ENCODE data around the gene KANSL2. TPM values are rescaled to one million over a fixed set of nuclear protein-coding genes. Genes with fewer than 3 reads are reported as not detected.

KANSL2 gene
- total RNA-seq, 4 donors from 2014 or later, result 12.7 to 80.8 (median 39.7) TPM

GRCh38 chr12:48691826-48692487 is 9.9 kb upstream of the KANSL2 start:
- 52 to 56% methylated on average over 2 of the region's 2 CpGs for WGBS, 2 donors (ENCODE audit: low coverage in 1 of 2)
- no peak overlapping the region for H3K4me3 ChIP-seq
- no peaks in the 10 kb centered on the region for H3K9me3 ChIP-seq
- TF ChIP-seq CTCF (IDR thresholded peaks at IDR 0.05) (no peak), POLR2AphosphoS5 (IDR thresholded peaks at IDR 0.05) (no peak), EP300 (IDR thresholded peaks at IDR 0.05; ENCODE audit: low read depth) (no peak), POLR2A (IDR thresholded peaks at IDR 0.05) (no peak)
- H3K4me1 ChIP-seq, result peaks cover 0 to 3% (median 0%) of the 10 kb centered on the region in 4 donors
- in situ Hi-C loops (cut with MboI; ENCODE audit: low pct_ligation_motif_present in 1 of 4, low pct_unique_long_range_greater_than_20kb in 1 of 4, low sequenced_read_pairs in 3 of 4) (no loop called here), intact Hi-C loops (cut with DNase I; ENCODE audit: low total_unique reads) (loop anchor here (5.0 kb wide), 1 partner anchor 1715 kb away; no protein-coding TSS in a partner anchor)
- no peak for DNase-seq
- H3K27ac ChIP-seq, result no peak overlapping the region
- no peaks in the 10 kb centered on the region for H3K27me3 ChIP-seq
- H3K36me3 ChIP-seq, result peaks cover 0 to 52% (median 25%) of the 10 kb centered on the region in 4 donors

- DNase-seq, result no peak
- intact Hi-C loops (cut with DNase I; ENCODE audit: low total_unique reads) (loop anchor here (5.0 kb wide), 1 partner anchor 1716 kb away; no protein-coding TSS in a partner anchor), in situ Hi-C loops (cut with MboI; ENCODE audit: low pct_ligation_motif_present in 1 of 4, low pct_unique_long_range_greater_than_20kb in 1 of 4, low sequenced_read_pairs in 3 of 4) (no loop called here)
Measured at GRCh38 chr12:48690990-48691389, 9.0 kb upstream of the KANSL2 start.

GRCh38 chr12:48690436-48690835 is 8.4 kb upstream of the KANSL2 start:
- no peaks in the 10 kb centered on the region for H3K9me3 ChIP-seq
- in situ Hi-C loops (cut with MboI; ENCODE audit: low pct_ligation_motif_present in 1 of 4, low pct_unique_long_range_greater_than_20kb in 1 of 4, low sequenced_read_pairs in 3 of 4) (no loop called here), intact Hi-C loops (cut with DNase I; ENCODE audit: low total_unique reads) (loop anchor here (5.0 kb wide), 1 partner anchor 1717 kb away; no protein-coding TSS in a partner anchor)
- no peak for TF ChIP-seq POLR2A (IDR thresholded peaks at IDR 0.05)
- TF ChIP-seq EP300 (IDR thresholded peaks at IDR 0.05; ENCODE audit: low read depth), result no peak
- TF ChIP-seq POLR2AphosphoS5 (IDR thresholded peaks at IDR 0.05), result no peak
- TF ChIP-seq CTCF (IDR thresholded peaks at IDR 0.05), result no peak
- H3K27me3 ChIP-seq, result no peaks in the 10 kb centered on the region
- peaks cover 0 to 47% (median 20%) of the 10 kb centered on the region in 4 donors for H3K36me3 ChIP-seq
- no peak overlapping the region for H3K27ac ChIP-seq
- peaks cover 0 to 3% (median 0%) of the 10 kb centered on the region in 4 donors for H3K4me1 ChIP-seq
- H3K4me3 ChIP-seq, result no peak overlapping the region
- whole genome bisulfite sequencing, 2 donors (ENCODE audit: low coverage in 1 of 2), result 65 to 100% methylated on average over 1 to 4 of the region's 4 CpGs
- DNase-seq, result no peak

More at GRCh38 chr12:48690990-48691389, 9.0 kb upstream of the KANSL2 start:
- no peak overlapping the region for H3K27ac ChIP-seq
- H3K36me3 ChIP-seq, result peaks cover 0 to 49% (median 23%) of the 10 kb centered on the region in 4 donors
- TF ChIP-seq POLR2AphosphoS5 (IDR thresholded peaks at IDR 0.05) (no peak), EP300 (IDR thresholded peaks at IDR 0.05; ENCODE audit: low read depth) (no peak), POLR2A (IDR thresholded peaks at IDR 0.05) (no peak), CTCF (IDR thresholded peaks at IDR 0.05) (no peak)
- H3K4me3 ChIP-seq, result no peak overlapping the region
- no peaks in the 10 kb centered on the region for H3K9me3 ChIP-seq
- WGBS, 2 donors (ENCODE audit: low coverage in 1 of 2), result 19 to 62% methylated on average over 4 of the region's 4 CpGs
- no peaks in the 10 kb centered on the region for H3K27me3 ChIP-seq
- peaks cover 0 to 3% (median 0%) of the 10 kb centered on the region in 4 donors for H3K4me1 ChIP-seq

GRCh38 chr12:48688836-48689235 is 6.8 kb upstream of the KANSL2 start:
- H3K27me3 ChIP-seq, result no peaks in the 10 kb centered on the region
- no peak for DNase-seq
- intact Hi-C loops (cut with DNase I; ENCODE audit: low total_unique reads), result no loop called here
- peaks cover 0 to 3% (median 0%) of the 10 kb centered on the region in 4 donors for H3K4me1 ChIP-seq
- no peak overlapping the region for H3K4me3 ChIP-seq
- no peak overlapping the region for H3K27ac ChIP-seq
- TF ChIP-seq EP300 (IDR thresholded peaks at IDR 0.05; ENCODE audit: low read depth) (no peak), POLR2A (IDR thresholded peaks at IDR 0.05) (no peak), CTCF (IDR thresholded peaks at IDR 0.05) (no peak), POLR2AphosphoS5 (IDR thresholded peaks at IDR 0.05) (no peak)
- H3K36me3 ChIP-seq, result peaks cover 0 to 31% (median 12%) of the 10 kb centered on the region in 4 donors
- no peaks in the 10 kb centered on the region for H3K9me3 ChIP-seq
- WGBS, 2 donors (ENCODE audit: low coverage in 1 of 2), result 56 to 58% methylated on average over 1 of the region's 1 CpG
- in situ Hi-C loops (cut with MboI; ENCODE audit: low pct_ligation_motif_present in 1 of 4, low pct_unique_long_range_greater_than_20kb in 1 of 4, low sequenced_read_pairs in 3 of 4), result no loop called here

All from transverse colon (tissue), 4 donors.